Astrocyte (in vitro differentiated cells and primary cell): ENCODE results near the gene FCN3. TPM values are rescaled to one million over a fixed set of nuclear protein-coding genes. Genes with fewer than 3 reads are reported as not detected.

ENCODE experiments used
- DNase-seq: peaks from one replicate; pipeline ENCODE4 v3.0.0-alpha.2; 2010; ENCODE audit warnings: low read depth
- FAIRE-seq: peaks from 2 replicates; lab custom pipeline; 2011; peaks lifted over from hg19 to GRCh38; lab: Jason Lieb, UNC
- H2AFZ ChIP-seq: 2 replicates; pipeline ENCODE4 v1.6.0; 2012; ENCODE audit warnings: low read depth, low read length, inconsistent platforms
- H3K27ac ChIP-seq: 2 replicates; pipeline ENCODE4 v1.5.1; 2011; ENCODE audit warnings: low read depth, low read length, inconsistent platforms
- H3K27me3 ChIP-seq: 2 replicates; pipeline ENCODE4 v1.6.0; 2011; ENCODE audit warnings: low read length, inconsistent platforms; ENCODE audit not compliant: insufficient read depth
- H3K36me3 ChIP-seq: 2 replicates; pipeline ENCODE4 v1.5.1; 2011; ENCODE audit warnings: low read length, inconsistent platforms; ENCODE audit not compliant: insufficient read depth
- H3K4me1 ChIP-seq: 2 replicates; pipeline ENCODE4 v1.5.1; 2011; ENCODE audit warnings: low read length, inconsistent platforms; ENCODE audit not compliant: insufficient read depth
- H3K4me2 ChIP-seq: 2 replicates; pipeline ENCODE4 v1.6.0; 2012; ENCODE audit warnings: low read length, inconsistent platforms
- H3K4me3 ChIP-seq: 2 replicates; pipeline ENCODE4 v1.5.1; 2011; ENCODE audit warnings: low read depth, mild to moderate bottlenecking, low read length, inconsistent platforms; ENCODE audit not compliant: insufficient read depth
- H3K79me2 ChIP-seq: 2 replicates; pipeline ENCODE4 v1.6.0; 2012; ENCODE audit warnings: mild to moderate bottlenecking, low read length, inconsistent platforms; ENCODE audit not compliant: insufficient read depth
- H3K9ac ChIP-seq: 2 replicates; pipeline ENCODE4 v1.6.0; 2012; ENCODE audit warnings: mild to moderate bottlenecking, low read length, inconsistent platforms
- H3K9me3 ChIP-seq: 2 replicates; pipeline ENCODE4 v1.5.1; 2012; ENCODE audit warnings: low read depth, mild to moderate bottlenecking, low read length, inconsistent platforms; ENCODE audit not compliant: insufficient read depth
- H4K20me1 ChIP-seq: 2 replicates; pipeline ENCODE4 v1.6.0; 2012; ENCODE audit warnings: low read length, inconsistent platforms; ENCODE audit not compliant: insufficient read depth
- H3K27ac Mint-ChIP-seq: one replicate; pipeline ENCODE4 v1.8.0; 2021; ENCODE audit warnings: mild to moderate bottlenecking, mixed read lengths; ENCODE audit not compliant: unreplicated experiment
- H3K27me3 Mint-ChIP-seq: one replicate; pipeline ENCODE4 v1.8.0; 2021; ENCODE audit warnings: low read depth, mixed read lengths; ENCODE audit not compliant: unreplicated experiment
- H3K36me3 Mint-ChIP-seq: one replicate; pipeline ENCODE4 v1.8.0; 2021; ENCODE audit warnings: low read depth, mixed read lengths; ENCODE audit not compliant: unreplicated experiment
- H3K4me1 Mint-ChIP-seq: one replicate; pipeline ENCODE4 v1.8.0; 2021; ENCODE audit warnings: low read depth, mixed read lengths; ENCODE audit not compliant: unreplicated experiment
- H3K4me3 Mint-ChIP-seq: one replicate; pipeline ENCODE4 v1.8.0; 2021; ENCODE audit warnings: mild to moderate bottlenecking, moderate library complexity, mixed read lengths; ENCODE audit not compliant: unreplicated experiment
- H3K9me3 Mint-ChIP-seq: one replicate; pipeline ENCODE4 v1.8.0; 2021; ENCODE audit warnings: mild to moderate bottlenecking, mixed read lengths; ENCODE audit not compliant: unreplicated experiment
- CTCF ChIP-seq: IDR thresholded peaks from 2 replicates; pipeline ENCODE4 v1.5.1; 2011; ENCODE audit warnings: low read depth, mild to moderate bottlenecking, inconsistent platforms, low read length, moderate library complexity; ENCODE audit not compliant: insufficient read depth
- EZH2 ChIP-seq: IDR thresholded peaks from 2 replicates; pipeline ENCODE4 v1.6.1; 2012; ENCODE audit warnings: mild to moderate bottlenecking, low read length, inconsistent platforms; ENCODE audit not compliant: insufficient read depth
- total RNA-seq: library from RNA; stranded (reverse); gene quantifications from 2 replicates; pipeline ENCODE4 v1.2.1, GENCODE V29; 2021

The FCN3 gene
- total RNA-seq, 1 donor from 2014 or later = not detected

- peak overlapping the region; percentile 55 for H3K4me3 Mint-ChIP-seq
- no peaks in the 10 kb centered on the region for H3K9me3 Mint-ChIP-seq
- Histone ChIP-seq H3K27ac (no peak overlapping the region), H2AFZ (no peak overlapping the region), H3K9ac (no peak overlapping the region), H4K20me1 (peaks cover 67% of the 10 kb centered on the region), H3K4me2 (no peak overlapping the region), H3K79me2 (peaks cover 82% of the 10 kb centered on the region), H3K36me3 (peaks cover 36% of the 10 kb centered on the region), H3K4me3 (no peak overlapping the region), H3K9me3 (no peaks in the 10 kb centered on the region), H3K4me1 (peaks cover 9% of the 10 kb centered on the region), H3K27me3 (no peaks in the 10 kb centered on the region)
- DNase-seq (no peak), FAIRE-seq (no peak)
- H3K27me3 Mint-ChIP-seq = no peaks in the 10 kb centered on the region
- peaks cover 11% of the 10 kb centered on the region for H3K4me1 Mint-ChIP-seq
- no peak for TF ChIP-seq CTCF
- TF ChIP-seq EZH2 = no peak
- H3K36me3 Mint-ChIP-seq = peaks cover 4% of the 10 kb centered on the region
- no peak overlapping the region for H3K27ac Mint-ChIP-seq
Observed at GRCh38 chr1:27327964-27328363, 46.7 kb downstream of the FCN3 start.

GRCh38 chr1:27325286-27325685 lies 49.3 kb downstream of the FCN3 start:
- H3K4me3 ChIP-seq = no peak overlapping the region
- H3K9me3 Mint-ChIP-seq = no peaks in the 10 kb centered on the region
- H3K36me3 ChIP-seq = peaks cover 31% of the 10 kb centered on the region
- H3K79me2 ChIP-seq = peaks cover 78% of the 10 kb centered on the region
- FAIRE-seq = no peak
- H3K36me3 Mint-ChIP-seq = no peaks in the 10 kb centered on the region
- no peak overlapping the region for H3K27ac ChIP-seq
- TF ChIP-seq CTCF = no peak
- TF ChIP-seq EZH2 = no peak
- H4K20me1 ChIP-seq = peaks cover 47% of the 10 kb centered on the region
- peaks cover 11% of the 10 kb centered on the region for H3K4me1 ChIP-seq
- no peaks in the 10 kb centered on the region for H3K27me3 ChIP-seq
- H3K4me1 Mint-ChIP-seq = peaks cover 12% of the 10 kb centered on the region
- DNase-seq = no peak
- H2AFZ ChIP-seq = no peak overlapping the region
- no peaks in the 10 kb centered on the region for H3K27me3 Mint-ChIP-seq
- H3K4me2 ChIP-seq = no peak overlapping the region
- no peaks in the 10 kb centered on the region for H3K9me3 ChIP-seq
- no peak overlapping the region for H3K9ac ChIP-seq
- H3K27ac Mint-ChIP-seq = no peak overlapping the region
- H3K4me3 Mint-ChIP-seq = no peak overlapping the region

GRCh38 chr1:27322569-27323240 lies 51.9 kb downstream of the FCN3 start:
- TF ChIP-seq EZH2 (no peak), CTCF (no peak)
- peak overlapping the region; percentile 99 for H3K4me3 Mint-ChIP-seq
- peak overlapping the region; percentile 98 for H3K9ac ChIP-seq

More at GRCh38 chr1:27322569-27323240, 51.9 kb downstream of the FCN3 start:
- FAIRE-seq = no peak
- Histone ChIP-seq H3K79me2 (peaks cover 55% of the 10 kb centered on the region), H3K4me1 (peaks cover 11% of the 10 kb centered on the region), H3K36me3 (peaks cover 22% of the 10 kb centered on the region), H3K9me3 (no peaks in the 10 kb centered on the region), H3K4me2 (peak overlapping the region; percentile 98), H2AFZ (peak overlapping the region; percentile 91), H3K4me3 (peak overlapping the region; percentile 96), H4K20me1 (peaks cover 26% of the 10 kb centered on the region), H3K27ac (peak overlapping the region; percentile 87), H3K27me3 (no peaks in the 10 kb centered on the region)
- peaks cover 9% of the 10 kb centered on the region for H3K27me3 Mint-ChIP-seq
- H3K9me3 Mint-ChIP-seq = no peaks in the 10 kb centered on the region
- no peak for DNase-seq
- H3K4me1 Mint-ChIP-seq = peaks cover 12% of the 10 kb centered on the region
- no peaks in the 10 kb centered on the region for H3K36me3 Mint-ChIP-seq
- H3K27ac Mint-ChIP-seq = peak overlapping the region; percentile 95
